ENCODE measurements around the gene NOB1. TPM values are rescaled to one million over a fixed set of nuclear protein-coding genes. Genes with fewer than 3 reads are reported as not detected.

NOB1 gene
- total RNA-seq, 1 experiment from 2014 or later, result 101 TPM

- H3K9me3 ChIP-seq (ENCODE audit: control insufficient read depth, low read depth, low read length), result no peaks in the 10 kb centered on the region
- no peak overlapping the region for H3K4ac ChIP-seq (ENCODE audit: low read depth, low read length)
- Mint-ChIP-seq H3K27ac (no peak overlapping the region; a peak in 1 of 7 replicates), H3K36me3 (ENCODE audit: insufficient read depth in 1 of 3, low read depth in 3 of 3) (peaks cover 49 to 77% (median 67%) of the 10 kb centered on the region in 3 experiments; a peak in 6 of 7 replicates), H3K4me1 (no peaks in the 10 kb centered on the region), H3K4me3 (no peak overlapping the region), H3K9me3 (no peaks in the 10 kb centered on the region), H3K27me3 (ENCODE audit: low read depth) (peaks cover 1% of the 10 kb centered on the region; the same call in 1 of the 2 replicates)
- H3K56ac ChIP-seq (ENCODE audit: insufficient read length, low read depth, low read length), result no peak overlapping the region
- no peak overlapping the region for H2BK20ac ChIP-seq (ENCODE audit: low read depth, low read length, poor library complexity, severe bottlenecking)
- no peaks in the 10 kb centered on the region for H3K27me3 ChIP-seq (ENCODE audit: insufficient read depth, low read length)
- no peak overlapping the region for H4K91ac ChIP-seq (ENCODE audit: insufficient read length, low read depth, low read length)
- H3K4me2 ChIP-seq (ENCODE audit: insufficient read depth, insufficient read length, low read length), result no peak overlapping the region
- H3K23ac ChIP-seq (ENCODE audit: insufficient read length, low read depth, low read length), result no peak overlapping the region
- no peak overlapping the region for H2BK12ac ChIP-seq (ENCODE audit: insufficient read length, low read depth, low read length)
- no peak overlapping the region for H2AK5ac ChIP-seq (ENCODE audit: insufficient read length, low read length)
- no CpG with 5 or more reads among the region's 41 CpGs for WGBS (ENCODE audit: extremely low coverage, insufficient read length, low lambda C conversion rate)
- H2AFZ ChIP-seq (ENCODE audit: low read length), result no peak overlapping the region
- no peak overlapping the region for H2BK5ac ChIP-seq (ENCODE audit: insufficient read length, low read length)
- H3K79me2 ChIP-seq (ENCODE audit: insufficient read depth, low read length), result no peaks in the 10 kb centered on the region
- H3K9ac ChIP-seq (ENCODE audit: extremely low read depth, insufficient read length, low read length), result no peak overlapping the region
- no peak overlapping the region for H3T11ph ChIP-seq (ENCODE audit: low read length)
- no peak overlapping the region for H4K8ac ChIP-seq (replicated peaks; ENCODE audit: insufficient read length, low read depth, low read length)
- H2BK15ac ChIP-seq (ENCODE audit: low read depth, low read length), result no peak overlapping the region
- no peaks in the 10 kb centered on the region for H4K20me1 ChIP-seq (ENCODE audit: control insufficient read depth, insufficient read depth, insufficient read length)
- no peak for TF ChIP-seq CTCF (conservative IDR thresholded peaks at IDR 0.05)
- no peak overlapping the region for H3K18ac ChIP-seq (ENCODE audit: insufficient read length, low read depth, low read length)
- H2BK120ac ChIP-seq (ENCODE audit: low read depth, low read length, poor library complexity, severe bottlenecking), result no peak overlapping the region
- no peaks in the 10 kb centered on the region for H3K23me2 ChIP-seq (ENCODE audit: insufficient read length, low read depth, low read length, poor library complexity, severe bottlenecking)
- no peak for DNase-seq
- H3K27ac ChIP-seq (ENCODE audit: insufficient read length, low read depth, low read length), result no peak overlapping the region
- no peak overlapping the region for H3K14ac ChIP-seq (ENCODE audit: insufficient read depth, low read length)
- H3K4me1 ChIP-seq (ENCODE audit: insufficient read depth, low read length), result no peaks in the 10 kb centered on the region
- no peaks in the 10 kb centered on the region for H3K79me1 ChIP-seq (ENCODE audit: insufficient read depth, low read depth, low read length, poor library complexity, severe bottlenecking)
- H4K5ac ChIP-seq (ENCODE audit: insufficient read length, low read depth, low read length), result no peak overlapping the region
Measured at GRCh38 chr16:69741951-69742904, 12.5 kb downstream of the NOB1 start.

All from H9 (cell line).